ENCODE results near the gene CHAC1. TPM values are rescaled to one million over a fixed set of nuclear protein-coding genes. Genes with fewer than 3 reads are reported as not detected.

Gene CHAC1
- polyA plus RNA-seq, 2 of the 4 experiments (the other 2 are of a cell fraction): 4.9 to 22.2 TPM

DNA sequence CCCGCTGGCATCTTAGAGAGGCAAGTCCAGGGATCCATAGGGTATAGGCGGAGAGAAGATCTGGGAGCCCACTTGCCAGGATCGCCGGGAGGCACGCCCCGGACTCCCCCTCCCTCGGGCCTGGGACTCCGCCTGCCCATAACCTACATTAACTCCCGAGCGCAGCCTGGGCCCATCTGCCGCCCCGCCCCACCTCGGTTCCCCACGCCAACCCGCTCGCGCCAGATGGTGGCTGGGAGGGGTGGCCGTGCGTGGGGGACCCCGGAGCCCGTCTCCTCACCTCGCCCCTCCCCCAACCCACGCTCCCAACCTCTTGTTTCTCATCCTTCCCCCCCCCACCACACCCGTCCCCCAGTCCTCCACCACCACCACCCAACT lies 25.8 kb upstream of the CHAC1 start:
- WGBS (ENCODE audit: missing lambda C conversion rate): 43% methylated on average over 13 of the region's 24 CpGs
- ChIA-PET POLR2A (no interaction called here), CTCF (interaction anchor here (0.8 to 6.8 kb wide), 3 partner anchors 13 to 69 kb away, joined by 3 to 70 read pairs (median 51); no protein-coding TSS in a partner anchor)
- H3K27ac ChIP-seq: peak overlapping the region in 1 of 2 experiments; percentile 63; a peak in 1 of 6 replicates
- DNase-seq (ENCODE audit: low read depth in 1 of 2, low spot score in 1 of 2) (no peak), ATAC-seq (no peak), FAIRE-seq (no peak)
- TF ChIP-seq POLR2AphosphoS2 (conservative IDR thresholded peaks at IDR 0.05; ENCODE audit: low read length) (no peak), EP300 (IDR thresholded peaks at IDR 0.05) (no peak), TFCP2L1 (CRISPR knock-in tag; IDR thresholded peaks at IDR 0.05) (no peak), RCOR1 (IDR thresholded peaks at IDR 0.05; ENCODE audit: low read depth, low read length) (no peak), EHMT2 (IDR thresholded peaks at IDR 0.05; ENCODE audit: low read depth) (no peak), ZFP36 (IDR thresholded peaks at IDR 0.05; ENCODE audit: borderline replicate concordance, partially characterized antibody) (no peak), JUNB (IDR thresholded peaks at IDR 0.05) (no peak), CEBPB (IDR thresholded peaks at IDR 0.05) (no peak), MYC (IDR thresholded peaks at IDR 0.05; ENCODE audit: borderline replicate concordance, low read length) (no peak), MAFK (IDR thresholded peaks at IDR 0.05; ENCODE audit: partially characterized antibody) (no peak), HEYL (CRISPR knock-in tag; IDR thresholded peaks at IDR 0.05) (no peak), CHD2 (IDR thresholded peaks at IDR 0.05; ENCODE audit: low read length, partially characterized antibody) (no peak)
- TF ChIP-seq, protein P1, sequence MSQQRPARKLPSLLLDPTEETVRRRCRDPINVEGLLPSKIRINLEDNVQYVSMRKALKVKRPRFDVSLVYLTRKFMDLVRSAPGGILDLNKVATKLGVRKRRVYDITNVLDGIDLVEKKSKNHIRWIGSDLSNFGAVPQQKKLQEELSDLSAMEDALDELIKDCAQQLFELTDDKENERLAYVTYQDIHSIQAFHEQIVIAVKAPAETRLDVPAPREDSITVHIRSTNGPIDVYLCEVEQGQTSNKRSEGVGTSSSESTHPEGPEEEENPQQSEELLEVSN (IDR thresholded peaks at IDR 0.05; ENCODE audit: borderline replicate concordance, low read depth): no peak
- TF ChIP-seq, protein P2, sequence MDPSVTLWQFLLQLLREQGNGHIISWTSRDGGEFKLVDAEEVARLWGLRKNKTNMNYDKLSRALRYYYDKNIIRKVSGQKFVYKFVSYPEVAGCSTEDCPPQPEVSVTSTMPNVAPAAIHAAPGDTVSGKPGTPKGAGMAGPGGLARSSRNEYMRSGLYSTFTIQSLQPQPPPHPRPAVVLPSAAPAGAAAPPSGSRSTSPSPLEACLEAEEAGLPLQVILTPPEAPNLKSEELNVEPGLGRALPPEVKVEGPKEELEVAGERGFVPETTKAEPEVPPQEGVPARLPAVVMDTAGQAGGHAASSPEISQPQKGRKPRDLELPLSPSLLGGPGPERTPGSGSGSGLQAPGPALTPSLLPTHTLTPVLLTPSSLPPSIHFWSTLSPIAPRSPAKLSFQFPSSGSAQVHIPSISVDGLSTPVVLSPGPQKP (IDR thresholded peaks at IDR 0.05; ENCODE audit: low read depth, low read length): no peak
- peak overlapping the region; percentile 48 for H3K4me3 ChIP-seq
- no peaks in the 10 kb centered on the region for H3K9me3 ChIP-seq
- peaks cover 16% of the 10 kb centered on the region; the same call in 1 of the 3 replicates for H3K4me1 ChIP-seq
- H3K4me2 ChIP-seq: peak overlapping the region; percentile 99

DNA sequence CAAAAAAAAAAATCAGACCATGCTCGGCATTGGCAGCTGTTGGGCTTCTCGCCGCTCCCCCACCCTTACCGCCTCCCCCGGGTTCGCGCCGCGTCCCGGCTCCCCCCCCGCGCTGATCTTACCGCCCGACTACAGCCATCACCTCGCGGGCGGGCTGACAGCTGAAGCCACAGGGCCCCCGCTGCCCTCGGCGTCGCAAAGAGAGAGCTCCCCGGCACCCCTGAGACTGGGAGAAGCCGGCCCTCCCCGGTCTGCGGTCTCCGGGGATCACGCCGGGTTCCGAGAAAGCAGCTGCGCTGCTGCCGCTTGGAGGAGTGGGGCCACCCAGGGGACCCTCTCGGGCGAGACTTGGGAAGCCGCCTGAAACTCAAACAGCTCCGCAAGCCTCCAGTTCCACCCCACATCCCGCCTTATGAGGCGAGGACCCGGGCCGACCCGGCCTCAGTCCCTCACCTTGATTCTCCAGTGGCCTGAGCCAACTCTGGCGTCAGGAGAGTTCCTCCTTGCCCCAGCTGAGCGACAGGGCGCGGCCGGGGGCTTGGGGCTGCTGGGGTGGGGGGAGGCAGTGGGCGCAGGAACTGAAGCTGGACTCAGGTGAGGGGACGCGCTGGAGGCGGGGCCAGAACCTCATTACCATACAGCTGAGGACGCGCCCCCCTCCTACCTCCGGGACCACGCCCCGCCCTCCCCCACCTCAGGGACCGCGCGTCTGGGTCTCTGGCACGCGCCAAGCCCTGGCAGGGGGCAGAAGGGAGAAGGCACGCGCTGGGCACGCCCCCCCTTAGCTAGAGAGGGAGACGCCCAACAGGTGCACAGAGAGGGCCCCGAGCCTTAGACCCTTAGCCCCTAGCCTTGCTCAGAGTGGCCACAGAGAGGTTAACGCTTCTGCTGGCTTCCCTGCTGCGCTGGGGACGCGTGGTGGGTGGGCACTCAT lies 25.1 kb upstream of the CHAC1 start:
- WGBS (ENCODE audit: missing lambda C conversion rate): 0% methylated on average over 6 of the region's 68 CpGs
- no peak for FAIRE-seq
- Histone ChIP-seq H3K9me3 (no peaks in the 10 kb centered on the region), H3K4me3 (peak overlapping the region; percentile 48), H3K4me1 (peaks cover 22% of the 10 kb centered on the region; the same call in 1 of the 3 replicates), H3K4me2 (peak overlapping the region; percentile 99), H3K27ac (peak overlapping the region in 1 of 2 experiments; percentile 63; a peak in 3 of 6 replicates)
- no peak for DNase-seq (ENCODE audit: low read depth in 1 of 2, low spot score in 1 of 2)
- TF ChIP-seq TFCP2L1 (CRISPR knock-in tag; IDR thresholded peaks at IDR 0.05) (no peak), POLR2AphosphoS2 (conservative IDR thresholded peaks at IDR 0.05; ENCODE audit: low read length) (no peak), EP300 (IDR thresholded peaks at IDR 0.05) (no peak), ZFP36 (IDR thresholded peaks at IDR 0.05; ENCODE audit: borderline replicate concordance, partially characterized antibody) (no peak), RARB (CRISPR knock-in tag; IDR thresholded peaks at IDR 0.05) (no peak), CEBPB (IDR thresholded peaks at IDR 0.05) (no peak), TP53 (CRISPR knock-in tag; IDR thresholded peaks at IDR 0.05) (no peak), SMC3 (IDR thresholded peaks at IDR 0.05) (no peak), MAZ (IDR thresholded peaks at IDR 0.05; ENCODE audit: borderline replicate concordance, low read depth, low read length) (no peak), ESRRA (IDR thresholded peaks at IDR 0.05; ENCODE audit: borderline replicate concordance, low read length) (no peak), ZNF302 (CRISPR knock-in tag; IDR thresholded peaks at IDR 0.05) (no peak), SREBF2 (IDR thresholded peaks at IDR 0.05) (no peak), HOXB5 (CRISPR knock-in tag; IDR thresholded peaks at IDR 0.05) (no peak)
- peak in 1 of 2 experiments; percentile 13; a peak in 3 of 6 replicates for ATAC-seq
- ChIA-PET CTCF (interaction anchor here (0.7 to 6.8 kb wide), 7 partner anchors 12 to 96 kb away, joined by 3 to 70 read pairs (median 10); no protein-coding TSS in a partner anchor), POLR2A (interaction anchor here (0.7 to 2.9 kb wide), 4 partner anchors 13 to 24 kb away, joined by 3 to 16 read pairs (median 4); no protein-coding TSS in a partner anchor)
